PC-3 (cell line): Measurements from ENCODE around the gene CROCC2. TPM values are rescaled to one million over a fixed set of nuclear protein-coding genes. Genes with fewer than 3 reads are reported as not detected.

Experiments used
- ATAC-seq: fragments of 200-7000 bp; cut with Tn5 transposase; 2 replicates; pipeline ENCODE4 v1.9.1; 2020; ENCODE audit warnings: mild to moderate bottlenecking, moderate library complexity
- BruUV-seq: library from RNA; stranded (reverse); fragments of 400-500 nt; replicated peaks from 2 replicates; lab custom pipeline; 2021; lab: Mats Ljungman, UMichigan
- CTCF ChIA-PET: fragments of 300-600 bp; sonication (Branson Sonifier 250); formaldehyde crosslinking; loops from one replicate; lab custom pipeline; 2022; ENCODE audit warnings: antibody characterized with exemption; lab: Charles Lee
- POLR2A ChIA-PET: fragments of 300-600 bp; sonication (Branson Sonifier 250); formaldehyde crosslinking; loops from one replicate; lab custom pipeline; 2022; ENCODE audit warnings: antibody characterized with exemption; ENCODE audit not compliant: unreplicated experiment; lab: Charles Lee
- DNase-seq: peaks from one replicate; pipeline ENCODE4 v3.0.0-alpha.2; 2015
- H2AFZ ChIP-seq: fragments of 300-600 bp; sonication (generic); 2 replicates; pipeline ENCODE4 v1.6.0; 2016; ENCODE audit warnings: antibody characterized with exemption, low read length
- H3F3A ChIP-seq: fragments of 300-600 bp; sonication (generic); one replicate; pipeline ENCODE4 v1.6.0; 2017; ENCODE audit warnings: antibody characterized with exemption, low read length, control low read depth, mild to moderate bottlenecking; ENCODE audit not compliant: unreplicated experiment
- H3K27ac ChIP-seq: fragments of 300-600 bp; sonication (generic); 2 replicates; pipeline ENCODE4 v1.5.1; 2016; ENCODE audit warnings: mild to moderate bottlenecking, low read length
- H3K27me3 ChIP-seq: fragments of 300-600 bp; sonication (generic); 2 replicates; pipeline ENCODE4 v1.6.1; 2016; ENCODE audit warnings: low read length, mixed read lengths
- H3K36me3 ChIP-seq: fragments of 300-600 bp; sonication (generic); 2 replicates; pipeline ENCODE4 v1.6.1; 2016; ENCODE audit warnings: low read depth, mixed run types, low read length, mixed read lengths
- H3K4me1 ChIP-seq: fragments of 300-600 bp; sonication (generic); 2 replicates; pipeline ENCODE4 v1.5.1; 2016; ENCODE audit warnings: low read length; ENCODE audit not compliant: insufficient read depth
- H3K4me2 ChIP-seq: fragments of 300-600 bp; sonication (generic); 2 replicates; pipeline ENCODE4 v1.6.0; 2016; ENCODE audit warnings: low read length
- H3K4me3 ChIP-seq: fragments of 300-600 bp; sonication (generic); 2 replicates; pipeline ENCODE4 v1.5.1; 2016; ENCODE audit warnings: mild to moderate bottlenecking, low read length, mixed read lengths
- H3K79me2 ChIP-seq: fragments of 300-600 bp; sonication (generic); 2 replicates; pipeline ENCODE4 v1.6.1; 2017; ENCODE audit warnings: low read length, mixed read lengths
- H3K9ac ChIP-seq: fragments of 300-600 bp; sonication (generic); 2 replicates; pipeline ENCODE4 v1.6.0; 2016; ENCODE audit warnings: mild to moderate bottlenecking, low read length
- H3K9me2 ChIP-seq: fragments of 300-600 bp; sonication (generic); replicated peaks from 2 replicates; pipeline ENCODE4 v1.6.1; 2016; ENCODE audit warnings: mixed run types, low read length, mixed read lengths
- H3K9me3 ChIP-seq: fragments of 300-600 bp; sonication (generic); 2 replicates; pipeline ENCODE4 v1.6.1; 2016; ENCODE audit warnings: low read length, mixed read lengths
- H4K20me1 ChIP-seq: fragments of 300-600 bp; sonication (generic); 2 replicates; pipeline ENCODE4 v1.6.1; 2016; ENCODE audit warnings: low read length, mixed read lengths
- EZH2 ChIP-seq: fragments of 300-600 bp; sonication (generic); IDR thresholded peaks from one replicate; pipeline ENCODE4 v1.6.1; 2017; ENCODE audit warnings: antibody characterized with exemption, mild to moderate bottlenecking, low read length; ENCODE audit not compliant: unreplicated experiment
- EZH2phosphoT487 ChIP-seq: fragments of 300-600 bp; sonication (generic); IDR thresholded peaks from 2 replicates; pipeline ENCODE4 v1.6.1; 2018; ENCODE audit warnings: mild to moderate bottlenecking, antibody characterized with exemption, low read length, borderline replicate concordance
- intact Hi-C: fragments of 100-400 bp; cut with micrococcal nuclease; formaldehyde crosslinking; loops from 2 replicates; pipeline ENCODE4 v1.9.0; 2023
- total RNA-seq: library from RNA; depleted of rRNA; stranded (reverse); fragments of >200 nt; gene quantifications from 2 replicates; pipeline ENCODE4 v1.2.3, GENCODE V29; 2014
- TF ChIP-seq, protein P1 (sequence below): fragments of 300-600 bp; sonication (generic); conservative IDR thresholded peaks from 2 replicates; pipeline ENCODE4 v1.5.1; 2017; ENCODE audit warnings: antibody characterized with exemption, low read depth, mild to moderate bottlenecking, low read length

The CROCC2 gene
- total RNA-seq, 1 experiment from 2014 or later: not detected

DNA sequence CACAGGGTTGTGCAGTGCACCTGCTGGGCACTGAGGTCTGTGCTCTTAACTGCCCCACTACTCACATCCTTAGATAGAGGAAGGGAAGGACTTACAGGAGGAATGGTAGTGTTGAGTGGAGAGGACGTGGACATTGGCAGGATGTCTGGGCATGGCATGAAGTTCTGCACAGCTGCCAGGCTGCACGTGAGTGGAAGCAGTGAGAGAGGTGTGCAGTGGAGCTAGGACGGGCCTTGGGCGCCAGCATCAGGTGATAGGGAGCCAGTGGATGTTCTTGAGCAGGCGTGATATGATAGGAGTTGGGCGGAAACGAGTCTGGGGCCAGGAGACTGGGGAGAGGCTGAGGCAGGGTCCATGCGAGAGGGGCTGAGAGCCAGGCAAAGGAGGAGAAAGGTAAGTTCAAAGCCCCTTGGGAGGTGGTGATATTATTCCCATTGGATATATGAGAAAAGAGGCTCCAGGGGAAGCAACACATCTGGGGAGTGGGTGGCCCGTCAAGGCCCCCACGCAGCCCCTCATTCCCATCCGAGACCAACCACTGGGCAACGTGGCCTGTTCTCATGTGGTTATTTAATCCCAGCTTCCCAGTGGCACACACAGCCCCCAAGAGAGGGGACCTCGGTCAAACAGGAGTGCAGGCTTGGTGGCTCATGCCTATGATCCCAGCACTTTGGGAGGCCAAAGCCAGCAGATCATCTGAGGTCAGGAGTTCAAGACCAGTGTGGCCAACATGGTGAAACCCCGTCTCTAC lies 46.5 kb downstream of the CROCC2 start:
- H2AFZ ChIP-seq: no peak overlapping the region
- no peaks in the 10 kb centered on the region for H3K9me2 ChIP-seq
- DNase-seq (no peak), ATAC-seq (no peak)
- no peaks in the 10 kb centered on the region for H3K4me1 ChIP-seq
- no peak overlapping the region for H3K9ac ChIP-seq
- POLR2A ChIA-PET: no interaction called here
- H3K4me2 ChIP-seq: no peak overlapping the region
- no peaks in the 10 kb centered on the region for H3K36me3 ChIP-seq
- CTCF ChIA-PET: no interaction called here
- no peaks in the 10 kb centered on the region for H3F3A ChIP-seq
- no peak overlapping the region for H3K27ac ChIP-seq
- TF ChIP-seq, protein P1, sequence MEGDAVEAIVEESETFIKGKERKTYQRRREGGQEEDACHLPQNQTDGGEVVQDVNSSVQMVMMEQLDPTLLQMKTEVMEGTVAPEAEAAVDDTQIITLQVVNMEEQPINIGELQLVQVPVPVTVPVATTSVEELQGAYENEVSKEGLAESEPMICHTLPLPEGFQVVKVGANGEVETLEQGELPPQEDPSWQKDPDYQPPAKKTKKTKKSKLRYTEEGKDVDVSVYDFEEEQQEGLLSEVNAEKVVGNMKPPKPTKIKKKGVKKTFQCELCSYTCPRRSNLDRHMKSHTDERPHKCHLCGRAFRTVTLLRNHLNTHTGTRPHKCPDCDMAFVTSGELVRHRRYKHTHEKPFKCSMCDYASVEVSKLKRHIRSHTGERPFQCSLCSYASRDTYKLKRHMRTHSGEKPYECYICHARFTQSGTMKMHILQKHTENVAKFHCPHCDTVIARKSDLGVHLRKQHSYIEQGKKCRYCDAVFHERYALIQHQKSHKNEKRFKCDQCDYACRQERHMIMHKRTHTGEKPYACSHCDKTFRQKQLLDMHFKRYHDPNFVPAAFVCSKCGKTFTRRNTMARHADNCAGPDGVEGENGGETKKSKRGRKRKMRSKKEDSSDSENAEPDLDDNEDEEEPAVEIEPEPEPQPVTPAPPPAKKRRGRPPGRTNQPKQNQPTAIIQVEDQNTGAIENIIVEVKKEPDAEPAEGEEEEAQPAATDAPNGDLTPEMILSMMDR: no peak
- TF ChIP-seq EZH2phosphoT487 (no peak), EZH2 (no peak)
- H3K79me2 ChIP-seq: no peaks in the 10 kb centered on the region
- no TSS peak for BruUV-seq
- no peaks in the 10 kb centered on the region for H3K9me3 ChIP-seq
- no peaks in the 10 kb centered on the region for H4K20me1 ChIP-seq
- H3K27me3 ChIP-seq: peaks cover 41% of the 10 kb centered on the region
- intact Hi-C loops: no loop called here
- no peak overlapping the region for H3K4me3 ChIP-seq

DNA sequence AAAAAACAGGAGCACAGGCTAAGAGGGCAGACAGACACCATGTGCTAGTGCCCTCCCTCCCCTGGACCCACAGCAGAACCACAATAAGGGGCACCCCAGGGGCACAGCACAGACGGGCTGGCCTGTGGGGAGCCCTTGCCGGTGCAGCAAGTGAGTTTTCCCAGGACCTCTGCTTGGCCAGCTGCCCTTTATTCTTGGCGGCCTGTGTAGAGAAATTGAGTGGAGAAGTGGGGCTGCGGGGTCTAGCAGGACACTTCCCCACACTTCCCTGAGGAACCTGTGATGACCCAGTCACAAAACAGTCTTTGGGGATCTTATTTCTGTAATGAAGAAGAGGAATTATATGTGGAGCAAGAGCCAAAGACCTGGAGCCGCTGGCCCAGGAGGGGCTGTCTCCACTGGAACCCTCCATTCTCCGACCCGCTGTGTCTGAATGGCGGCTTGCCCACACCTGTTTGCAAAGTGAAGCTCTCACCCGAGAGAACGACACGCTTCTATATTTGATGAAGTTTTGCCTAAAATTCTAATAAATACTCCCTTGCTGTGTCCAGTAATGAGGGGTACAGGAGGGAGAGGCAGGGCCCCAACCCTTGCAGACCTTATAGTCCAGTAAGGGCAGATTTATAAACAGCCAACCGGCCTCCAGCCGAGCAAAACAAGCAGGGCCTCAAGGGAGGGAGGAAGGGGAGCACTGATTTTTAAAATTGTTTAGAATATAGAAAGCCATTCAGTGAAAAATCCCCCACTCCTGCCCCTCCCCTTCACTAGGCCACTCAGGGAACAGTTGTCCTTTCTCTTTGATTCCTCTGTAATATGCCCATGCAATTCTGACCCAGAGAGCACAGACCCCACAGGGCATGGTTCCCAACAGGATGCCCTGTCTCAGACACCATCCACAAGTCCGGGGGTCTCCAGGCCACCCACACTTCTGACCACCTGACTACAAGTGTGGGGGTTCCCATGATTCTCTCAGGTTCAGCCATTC lies 47.6 kb downstream of the CROCC2 start:
- no peak overlapping the region for H3K4me3 ChIP-seq
- no peaks in the 10 kb centered on the region for H3K79me2 ChIP-seq
- H3K36me3 ChIP-seq: no peaks in the 10 kb centered on the region
- POLR2A ChIA-PET: no interaction called here
- intact Hi-C loops: no loop called here
- DNase-seq (no peak), ATAC-seq (no peak)
- peaks cover 41% of the 10 kb centered on the region for H3K27me3 ChIP-seq
- CTCF ChIA-PET: no interaction called here
- TF ChIP-seq, protein P1: no peak
- TF ChIP-seq EZH2phosphoT487: no peak
- TF ChIP-seq EZH2: no peak
- H3K9me2 ChIP-seq: no peaks in the 10 kb centered on the region
- no peaks in the 10 kb centered on the region for H3K9me3 ChIP-seq
- no TSS peak for BruUV-seq
- no peak overlapping the region for H3K4me2 ChIP-seq
- H3F3A ChIP-seq: no peaks in the 10 kb centered on the region
- no peaks in the 10 kb centered on the region for H3K4me1 ChIP-seq
- no peak overlapping the region for H3K27ac ChIP-seq
- H3K9ac ChIP-seq: no peak overlapping the region
- H2AFZ ChIP-seq: no peak overlapping the region
- no peaks in the 10 kb centered on the region for H4K20me1 ChIP-seq
